IMR-90 (cell line): ENCODE data around the gene UCP2. TPM values are rescaled to one million over a fixed set of nuclear protein-coding genes. Genes with fewer than 3 reads are reported as not detected.

Experiments used
- ATAC-seq: fragments of 200-7000 bp; cut with Tn5 transposase; 2 replicates; pipeline ENCODE4 v1.9.1; 2020; ENCODE audit warnings: low read depth, mild to moderate bottlenecking, moderate library complexity
- BruUV-seq: library from RNA; stranded (reverse); fragments of 400-500 nt; replicated peaks from 2 replicates; lab custom pipeline; 2021; lab: Mats Ljungman, UMichigan
- CTCF ChIA-PET: fragments of 300-600 bp; formaldehyde crosslinking; extraction: SDS; loops from one replicate; lab custom pipeline; 2021; ENCODE audit warnings: antibody characterized with exemption; lab: Yijun Ruan, JAX
- POLR2A ChIA-PET: fragments of 300-600 bp; sonication (Branson Sonifier 250); formaldehyde crosslinking; loops from one replicate; lab custom pipeline; 2022; ENCODE audit warnings: antibody characterized with exemption; ENCODE audit not compliant: unreplicated experiment; lab: Charles Lee
- DNase-seq: peaks from one replicate; pipeline ENCODE4 v3.0.0; 2013
- H2AFZ ChIP-seq: replicated peaks from 2 replicates; pipeline ENCODE3; 2013; ENCODE audit warnings: low read length, mild to moderate bottlenecking; ENCODE audit not compliant: poor library complexity
- H2AK5ac ChIP-seq: 2 replicates; pipeline ENCODE4 v1.6.1; 2013; ENCODE audit warnings: low read depth, low read length, inconsistent platforms
- H2AK9ac ChIP-seq: replicated peaks from 2 replicates; pipeline ENCODE3; 2013; ENCODE audit warnings: mild to moderate bottlenecking, low read depth, low read length, moderate library complexity; ENCODE audit not compliant: poor library complexity
- H2BK120ac ChIP-seq: 2 replicates; pipeline ENCODE4 v1.6.1; 2013; ENCODE audit warnings: low read depth, low read length, inconsistent platforms
- H2BK15ac ChIP-seq: 3 replicates; pipeline ENCODE4 v1.6.1; 2013; ENCODE audit warnings: low read depth, low read length, inconsistent platforms
- H2BK20ac ChIP-seq: 2 replicates; pipeline ENCODE4 v1.6.1; 2013; ENCODE audit warnings: low read depth, mild to moderate bottlenecking, inconsistent platforms, low read length, moderate library complexity
- H2BK5ac ChIP-seq: 2 replicates; pipeline ENCODE4 v1.6.1; 2013; ENCODE audit warnings: mild to moderate bottlenecking, low read depth, low read length, inconsistent platforms; ENCODE audit not compliant: poor library complexity, severe bottlenecking
- H3K14ac ChIP-seq: replicated peaks from 2 replicates; pipeline ENCODE4 v1.6.1; 2013; ENCODE audit warnings: low read depth, low read length, inconsistent platforms
- H3K18ac ChIP-seq: 2 replicates; pipeline ENCODE4 v1.6.1; 2013; ENCODE audit warnings: low read depth, low read length, control low read depth
- H3K23ac ChIP-seq: 2 replicates; pipeline ENCODE4 v1.6.1; 2013; ENCODE audit warnings: low read depth, low read length, inconsistent platforms
- H3K27ac ChIP-seq: 2 replicates; pipeline ENCODE4 v1.5.1; 2013; ENCODE audit warnings: mild to moderate bottlenecking, control low read depth, low read length; ENCODE audit not compliant: insufficient read depth
- H3K27me3 ChIP-seq: 2 replicates; pipeline ENCODE4 v1.6.1; 2013; ENCODE audit warnings: low read length; ENCODE audit not compliant: control insufficient read depth, insufficient read depth
- H3K36me3 ChIP-seq: 2 replicates; pipeline ENCODE4 v1.6.1; 2013; ENCODE audit warnings: low read length, mixed read lengths; ENCODE audit not compliant: control insufficient read depth, insufficient read depth
- H3K4ac ChIP-seq: 2 replicates; pipeline ENCODE4 v1.6.1; 2013; ENCODE audit warnings: low read depth, low read length, inconsistent platforms
- H3K4me1 ChIP-seq: 2 replicates; pipeline ENCODE4 v1.6.1; 2013; ENCODE audit warnings: low read length, mixed read lengths; ENCODE audit not compliant: control insufficient read depth, insufficient read depth
- H3K4me2 ChIP-seq: 2 replicates; pipeline ENCODE4 v1.6.1; 2013; ENCODE audit warnings: low read depth, mild to moderate bottlenecking, control low read depth, low read length, moderate library complexity
- H3K4me3 ChIP-seq: 2 replicates; pipeline ENCODE4 v1.5.1; 2013; ENCODE audit warnings: low read depth, mild to moderate bottlenecking, control low read depth, low read length, moderate library complexity; ENCODE audit not compliant: insufficient read depth
- H3K56ac ChIP-seq: 2 replicates; pipeline ENCODE4 v1.6.1; 2013; ENCODE audit warnings: low read length, inconsistent platforms; ENCODE audit not compliant: insufficient read depth; ENCODE audit errors: extremely low read depth
- H3K79me1 ChIP-seq, 2 experiments: 2 replicates each; pipeline ENCODE4 v1.6.1; 2013; ENCODE audit warnings: low read length in 2 of 2, inconsistent platforms in 1 of 2, low read depth in 1 of 2
- H3K9ac ChIP-seq: 2 replicates; pipeline ENCODE4 v1.6.1; 2013; ENCODE audit warnings: low read depth, low read length, control low read depth
- H3K9me1 ChIP-seq: 2 replicates; pipeline ENCODE4 v1.6.1; 2013; ENCODE audit warnings: low read length, inconsistent platforms; ENCODE audit not compliant: insufficient read depth
- H3K9me3 ChIP-seq: 2 replicates; pipeline ENCODE4 v1.6.1; 2013; ENCODE audit warnings: low read length; ENCODE audit not compliant: control insufficient read depth, insufficient read depth
- H4K20me1 ChIP-seq: 2 replicates; pipeline ENCODE4 v1.6.1; 2013; ENCODE audit warnings: low read length, inconsistent platforms; ENCODE audit not compliant: insufficient read depth
- H4K5ac ChIP-seq: 2 replicates; pipeline ENCODE4 v1.6.1; 2013; ENCODE audit warnings: mild to moderate bottlenecking, low read depth, low read length, control low read depth
- H4K8ac ChIP-seq, 2 experiments: 2 replicates each; pipeline ENCODE4 v1.6.1; 2013; ENCODE audit warnings: low read depth in 2 of 2, low read length in 2 of 2, control low read depth in 1 of 2, inconsistent platforms in 1 of 2
- H4K91ac ChIP-seq: 2 replicates; pipeline ENCODE4 v1.6.1; 2013; ENCODE audit warnings: low read depth, low read length, inconsistent platforms; ENCODE audit not compliant: insufficient read depth
- BHLHE40 ChIP-seq: fragments of 150-350 bp; IDR thresholded peaks from 2 replicates; pipeline ENCODE4 v1.6.1; 2016; ENCODE audit warnings: mild to moderate bottlenecking, low read depth, low read length
- CHD1 ChIP-seq: IDR thresholded peaks from 2 replicates; pipeline ENCODE4 v1.6.1; 2012; ENCODE audit warnings: low read depth, low read length, improper control_type of control experiment
- FOS ChIP-seq: fragments of 150-350 bp; IDR thresholded peaks from 2 replicates; pipeline ENCODE4 v1.6.1; 2016; ENCODE audit warnings: low read depth, low read length
- MAFK ChIP-seq: IDR thresholded peaks from 2 replicates; pipeline ENCODE4 v1.6.1; 2012; ENCODE audit warnings: low read depth, low read length, improper control_type of control experiment
- MAZ ChIP-seq: IDR thresholded peaks from 2 replicates; pipeline ENCODE4 v1.6.1; 2012; ENCODE audit warnings: low read depth, mild to moderate bottlenecking, low read length, improper control_type of control experiment, moderate library complexity, borderline replicate concordance
- MXI1 ChIP-seq: IDR thresholded peaks from 2 replicates; pipeline ENCODE4 v1.6.1; 2012; ENCODE audit warnings: low read depth, mild to moderate bottlenecking, low read length, moderate library complexity, borderline replicate concordance
- NFE2L2 ChIP-seq: fragments of 150-350 bp; IDR thresholded peaks from 2 replicates; pipeline ENCODE4 v1.6.1; 2016; ENCODE audit warnings: low read depth, mild to moderate bottlenecking, low read length
- POLR2A ChIP-seq: IDR thresholded peaks from 2 replicates; pipeline ENCODE4 v1.6.1; 2012; ENCODE audit warnings: mild to moderate bottlenecking, low read depth, low read length
- RAD21 ChIP-seq: IDR thresholded peaks from 2 replicates; pipeline ENCODE4 v1.6.1; 2012; ENCODE audit warnings: low read length, improper control_type of control experiment
- RCOR1 ChIP-seq: IDR thresholded peaks from 2 replicates; pipeline ENCODE4 v1.6.1; 2012; ENCODE audit warnings: mild to moderate bottlenecking, low read length, improper control_type of control experiment; ENCODE audit not compliant: insufficient replicate concordance
- RFX5 ChIP-seq: IDR thresholded peaks from 2 replicates; pipeline ENCODE4 v1.8.0; 2012; ENCODE audit warnings: low read depth, mild to moderate bottlenecking, low read length, moderate library complexity
- SMC3 ChIP-seq: fragments of 150-350 bp; IDR thresholded peaks from 2 replicates; pipeline ENCODE4 v1.6.1; 2016; ENCODE audit warnings: low read depth, mild to moderate bottlenecking, antibody characterized with exemption, low read length, moderate library complexity
- WGBS, 2 experiments: methylation state at CpG; one replicate each; pipeline versions ENCODE4 v1.1.5 to v1.1.7; 2013; ENCODE audit warnings: missing lambda C conversion rate in 2 of 2; ENCODE audit not compliant: insufficient read length in 1 of 2; ENCODE audit errors: extremely low coverage in 2 of 2; 5-methylcytosine and 5-hydroxymethylcytosine counted together
- dilution Hi-C: fragments of 300-500 bp; cut with HindIII; formaldehyde crosslinking; loops from one replicate; pipeline ENCODE4 v1.14.3; 2018; ENCODE audit warnings: low sequenced_read_pairs; ENCODE audit not compliant: unreplicated experiment
- in situ Hi-C: fragments of 300-500 bp; cut with MboI; formaldehyde crosslinking; loops from 3 replicates; pipeline ENCODE4 v1.14.3; 2019; ENCODE audit warnings: low sequenced_read_pairs, inconsistent platforms, mixed read lengths
- intact Hi-C: fragments of 100-400 bp; cut with micrococcal nuclease; formaldehyde crosslinking; loops from 2 replicates; pipeline ENCODE4 v1.10.0; 2022
- polyA plus RNA-seq, 3 experiments: library from polyadenylated mRNA; depleted of rRNA; stranded (reverse); fragments of >200 nt; gene quantifications; 2 replicates each; pipeline ENCODE4 v1.2.3, GENCODE V29; 2012; ENCODE audit warnings: low replicate concordance in 1 of 3
- total RNA-seq: library from RNA; depleted of rRNA; stranded (reverse); fragments of >200 nt; gene quantifications from 2 replicates; pipeline ENCODE4 v1.2.3, GENCODE V29; 2012
- TF ChIP-seq, protein P1 (sequence below): fragments of 150-350 bp; IDR thresholded peaks from 2 replicates; pipeline ENCODE4 v1.6.1; 2017; ENCODE audit warnings: mild to moderate bottlenecking, antibody characterized with exemption, low read length, low read depth
- TF ChIP-seq, protein P2 (sequence below): fragments of 150-350 bp; IDR thresholded peaks from 2 replicates; pipeline ENCODE4 v1.6.1; 2016; ENCODE audit warnings: low read depth, mild to moderate bottlenecking, low read length, moderate library complexity, borderline replicate concordance

The UCP2 gene
- total and polyA plus RNA-seq, 2 of the 4 experiments (the other 2 are of a cell fraction), result 2.0 to 11.9 TPM

DNA sequence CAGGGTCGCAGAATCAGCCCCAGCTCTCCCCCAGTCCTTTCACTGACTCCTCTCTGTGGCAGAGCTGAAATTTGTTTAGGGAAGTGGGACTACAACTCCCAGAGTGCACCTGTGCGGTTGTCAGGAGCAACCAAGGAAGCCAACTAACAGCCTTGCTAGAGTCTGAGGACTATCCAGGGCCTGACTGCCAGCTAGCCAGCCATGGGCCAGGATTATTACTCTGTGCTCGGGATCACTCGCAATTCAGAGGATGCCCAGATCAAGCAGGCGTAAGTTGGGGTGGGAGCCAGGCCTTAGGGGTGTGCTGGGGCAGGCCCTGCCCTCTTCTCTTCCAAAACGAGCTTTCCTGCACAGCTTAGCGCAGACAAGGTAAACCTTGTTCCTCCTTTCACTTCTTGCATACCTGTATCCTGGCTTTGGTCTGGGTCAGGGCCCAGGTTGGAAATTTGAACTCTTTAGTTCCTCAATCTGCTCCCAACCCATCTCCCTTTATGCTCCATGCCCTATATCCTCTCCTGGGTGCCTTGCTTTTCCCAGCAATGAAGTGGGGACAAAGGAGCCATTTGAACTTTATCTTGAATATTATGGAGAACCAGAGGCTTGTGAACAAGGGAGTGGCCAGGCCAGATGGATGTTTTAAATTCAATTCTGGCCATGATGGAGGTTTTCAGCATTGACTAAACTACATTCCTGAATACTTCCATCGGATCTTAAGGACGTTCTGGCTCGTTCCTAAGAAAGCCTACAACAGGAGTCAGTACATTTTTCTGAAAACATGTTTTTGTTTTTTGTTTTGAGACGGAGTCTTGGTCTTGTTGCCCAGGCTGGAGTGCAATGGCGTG lies 31.6 kb downstream of the UCP2 start, which contains the start of gene DNAJB13:
TSS of gene DNAJB13 (plus strand) at position 158 of the 842 bp plus-strand sequence. CDS start at position 202, 44 bp downstream.
- in situ Hi-C loops, result no loop called here
- no peak within 1 kb of the TSS for H3K18ac ChIP-seq
- ChIA-PET POLR2A (no interaction called here), CTCF (interaction anchor here (0.6 to 1.4 kb wide), 3 partner anchors 13 to 234 kb away, joined by 4 to 7 read pairs (median 6); no protein-coding TSS in a partner anchor)
- no peak within 1 kb of the TSS for H2BK20ac ChIP-seq
- H2BK5ac ChIP-seq, result no peak within 1 kb of the TSS
- H3K9me3 ChIP-seq, result peaks cover 6% of the 10 kb centered on the region
- H3K27me3 ChIP-seq, result no peaks in the 10 kb centered on the region; the same call in 1 of the 2 replicates
- no peak within 1 kb of the TSS for H3K14ac ChIP-seq
- no peak within 1 kb of the TSS for H4K8ac ChIP-seq
- dilution Hi-C loops, result no loop called here
- H4K20me1 ChIP-seq, result no peaks in the 10 kb centered on the region
- no peak within 1 kb of the TSS for H2BK15ac ChIP-seq
- DNase-seq (peak; percentile 60), ATAC-seq (peak; percentile 91)
- no peak within 1 kb of the TSS for H2AK5ac ChIP-seq
- peaks cover 3% of the 10 kb centered on the region; the same call in 1 of the 2 replicates for H3K4me1 ChIP-seq
- no peak within 1 kb of the TSS for H4K5ac ChIP-seq
- H2AK9ac ChIP-seq, result no peak within 1 kb of the TSS
- H3K27ac ChIP-seq, result no peak within 1 kb of the TSS
- H2BK120ac ChIP-seq, result no peak within 1 kb of the TSS
- H2AFZ ChIP-seq, result no peak within 1 kb of the TSS
- no TSS peak for BruUV-seq
- no peak within 1 kb of the TSS for H4K91ac ChIP-seq
- H3K56ac ChIP-seq, result no peak within 1 kb of the TSS
- no peak within 1 kb of the TSS for H3K4ac ChIP-seq
- H3K9me1 ChIP-seq, result 0 out of 2 replicates have a peak, but pooled peaks cover 4% of the 10 kb centered on the region
- no peaks in the 10 kb centered on the region for H3K36me3 ChIP-seq
- 20% methylated on average over 2 of the region's 12 CpGs; no CpG with 5 or more reads in 1 of the 2 experiments for WGBS, 2 experiments
- intact Hi-C loops, result no loop called here
- no peak within 1 kb of the TSS for H3K9ac ChIP-seq
- no peak within 1 kb of the TSS for H3K23ac ChIP-seq
- H3K79me1 ChIP-seq, result no peaks in the 10 kb centered on the region
- no peak within 1 kb of the TSS for H3K4me2 ChIP-seq
- H3K4me3 ChIP-seq, result no peak within 1 kb of the TSS
- TF ChIP-seq RCOR1 (no peak), BHLHE40 (no peak), MXI1 (no peak), SMC3 (no peak), POLR2A (no peak), MAFK (no peak), FOS (no peak), MAZ (no peak), NFE2L2 (no peak), CHD1 (no peak), RFX5 (no peak), RAD21 (no peak)
- TF ChIP-seq, protein P1, sequence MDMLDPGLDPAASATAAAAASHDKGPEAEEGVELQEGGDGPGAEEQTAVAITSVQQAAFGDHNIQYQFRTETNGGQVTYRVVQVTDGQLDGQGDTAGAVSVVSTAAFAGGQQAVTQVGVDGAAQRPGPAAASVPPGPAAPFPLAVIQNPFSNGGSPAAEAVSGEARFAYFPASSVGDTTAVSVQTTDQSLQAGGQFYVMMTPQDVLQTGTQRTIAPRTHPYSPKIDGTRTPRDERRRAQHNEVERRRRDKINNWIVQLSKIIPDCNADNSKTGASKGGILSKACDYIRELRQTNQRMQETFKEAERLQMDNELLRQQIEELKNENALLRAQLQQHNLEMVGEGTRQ, result no peak
- TF ChIP-seq, protein P2, sequence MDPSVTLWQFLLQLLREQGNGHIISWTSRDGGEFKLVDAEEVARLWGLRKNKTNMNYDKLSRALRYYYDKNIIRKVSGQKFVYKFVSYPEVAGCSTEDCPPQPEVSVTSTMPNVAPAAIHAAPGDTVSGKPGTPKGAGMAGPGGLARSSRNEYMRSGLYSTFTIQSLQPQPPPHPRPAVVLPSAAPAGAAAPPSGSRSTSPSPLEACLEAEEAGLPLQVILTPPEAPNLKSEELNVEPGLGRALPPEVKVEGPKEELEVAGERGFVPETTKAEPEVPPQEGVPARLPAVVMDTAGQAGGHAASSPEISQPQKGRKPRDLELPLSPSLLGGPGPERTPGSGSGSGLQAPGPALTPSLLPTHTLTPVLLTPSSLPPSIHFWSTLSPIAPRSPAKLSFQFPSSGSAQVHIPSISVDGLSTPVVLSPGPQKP, result no peak
